ENCODE data around the gene SLC2A5.
"Not testable (repeated sequence)": the region's sequence is repeated elsewhere in the genome, so short reads cannot be mapped to it uniquely, and the experiment has no call there.

DNA sequence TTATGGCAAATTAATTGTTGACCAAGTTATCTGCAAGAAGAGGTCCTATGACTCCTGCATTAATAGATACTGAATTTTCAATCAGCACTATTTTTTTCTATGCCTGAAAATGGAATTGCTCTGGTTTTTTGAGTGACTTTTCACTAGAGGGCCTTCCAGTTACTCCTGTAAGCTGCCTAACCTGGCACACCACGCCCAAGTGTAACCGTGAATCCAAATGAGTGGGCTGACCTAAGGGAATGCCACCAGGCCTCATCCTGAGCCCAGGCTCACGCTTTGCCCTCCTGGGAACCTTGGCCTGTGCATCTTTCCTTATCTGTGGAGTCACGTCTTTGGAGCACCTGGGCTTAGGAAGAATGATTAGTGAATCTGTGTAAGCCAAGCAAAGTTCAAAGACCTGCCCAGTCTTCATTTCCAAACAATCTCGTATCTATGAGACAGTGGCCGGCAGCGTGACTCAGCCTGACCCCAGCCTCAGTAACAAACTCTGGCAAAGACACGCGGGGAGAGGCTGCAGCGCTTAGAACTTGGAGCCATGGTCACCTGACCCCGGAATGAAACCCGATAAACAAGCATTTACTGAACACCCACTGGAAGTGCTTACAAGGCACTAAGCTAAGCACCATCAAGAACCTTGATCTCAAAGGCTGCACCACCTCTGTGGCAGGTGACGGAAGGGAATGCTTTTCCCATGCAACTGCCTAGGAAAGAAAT, 75.3 kb downstream of the SLC2A5 start:
- TF ChIP-seq, protein P1, sequence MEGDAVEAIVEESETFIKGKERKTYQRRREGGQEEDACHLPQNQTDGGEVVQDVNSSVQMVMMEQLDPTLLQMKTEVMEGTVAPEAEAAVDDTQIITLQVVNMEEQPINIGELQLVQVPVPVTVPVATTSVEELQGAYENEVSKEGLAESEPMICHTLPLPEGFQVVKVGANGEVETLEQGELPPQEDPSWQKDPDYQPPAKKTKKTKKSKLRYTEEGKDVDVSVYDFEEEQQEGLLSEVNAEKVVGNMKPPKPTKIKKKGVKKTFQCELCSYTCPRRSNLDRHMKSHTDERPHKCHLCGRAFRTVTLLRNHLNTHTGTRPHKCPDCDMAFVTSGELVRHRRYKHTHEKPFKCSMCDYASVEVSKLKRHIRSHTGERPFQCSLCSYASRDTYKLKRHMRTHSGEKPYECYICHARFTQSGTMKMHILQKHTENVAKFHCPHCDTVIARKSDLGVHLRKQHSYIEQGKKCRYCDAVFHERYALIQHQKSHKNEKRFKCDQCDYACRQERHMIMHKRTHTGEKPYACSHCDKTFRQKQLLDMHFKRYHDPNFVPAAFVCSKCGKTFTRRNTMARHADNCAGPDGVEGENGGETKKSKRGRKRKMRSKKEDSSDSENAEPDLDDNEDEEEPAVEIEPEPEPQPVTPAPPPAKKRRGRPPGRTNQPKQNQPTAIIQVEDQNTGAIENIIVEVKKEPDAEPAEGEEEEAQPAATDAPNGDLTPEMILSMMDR (IDR thresholded peaks at IDR 0.05; ENCODE audit: insufficient read depth, low read length, poor library complexity, severe bottlenecking), result not testable (repeated sequence)
- TF ChIP-seq EZH2phosphoT487 (conservative IDR thresholded peaks at IDR 0.05; ENCODE audit: low read length), result not testable (repeated sequence)
